ENCODE results near the gene CELSR1. TPM values are rescaled to one million over a fixed set of nuclear protein-coding genes. Genes with fewer than 3 reads are reported as not detected.

CELSR1 gene
- total and polyA plus RNA-seq, 2 donors from 2014 or later: 15.7 to 49.9 TPM

DNA sequence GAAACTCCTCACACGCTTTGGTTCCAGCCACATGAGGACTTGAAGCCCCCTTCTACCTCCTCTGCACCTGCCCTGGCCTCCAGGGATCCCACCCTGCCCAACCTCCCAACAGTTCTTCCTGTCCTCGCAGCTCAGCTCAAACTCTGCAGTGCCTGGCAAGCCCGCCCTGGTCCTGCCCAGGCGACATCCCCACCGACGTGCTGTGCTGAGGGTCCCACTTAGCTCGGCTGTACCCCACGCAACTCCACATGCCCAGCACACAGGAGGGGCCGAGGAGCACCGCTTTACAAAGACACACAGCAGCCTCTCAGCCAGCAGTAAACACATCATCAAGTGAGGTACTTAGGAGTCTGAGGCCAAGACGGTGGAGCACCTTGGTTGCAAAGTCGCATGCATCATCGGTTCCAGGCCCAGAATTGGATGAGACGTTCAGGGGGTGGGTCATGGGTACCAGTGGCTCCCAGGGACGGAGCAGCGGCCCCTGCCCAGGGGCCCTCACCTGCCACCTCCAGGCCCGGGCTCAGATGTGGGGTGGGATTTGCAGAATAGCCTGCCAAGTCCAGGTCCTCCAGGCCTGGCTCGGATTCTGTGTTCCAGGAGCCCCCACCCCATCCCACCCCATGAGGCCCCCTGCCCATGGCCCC, 72.6 kb downstream of the CELSR1 start:
- Histone ChIP-seq H3K4me3 (ENCODE audit: low read length in 3 of 3) (no peak overlapping the region), H3K36me3 (ENCODE audit: control insufficient read depth in 2 of 3, insufficient read depth in 3 of 3, low read length in 3 of 3) (peaks cover 0 to 10% (median 3%) of the 10 kb centered on the region in 3 donors), H3K9ac (ENCODE audit: low read length in 3 of 3) (no peak overlapping the region), H3K27me3 (ENCODE audit: control insufficient read depth, insufficient read depth, low read length) (no peaks in the 10 kb centered on the region), H3K27ac (ENCODE audit: low read depth in 2 of 2, low read length in 2 of 2) (no peak overlapping the region), H3K4me1 (ENCODE audit: control insufficient read depth in 2 of 3, insufficient read depth in 2 of 3, low read depth in 1 of 3, low read length in 3 of 3) (peaks cover 0 to 9% (median 6%) of the 10 kb centered on the region in 3 donors), H3K9me3 (ENCODE audit: control insufficient read depth in 2 of 3, insufficient read depth in 1 of 3, low read length in 3 of 3) (no peaks in the 10 kb centered on the region)
- TF ChIP-seq, protein P1, sequence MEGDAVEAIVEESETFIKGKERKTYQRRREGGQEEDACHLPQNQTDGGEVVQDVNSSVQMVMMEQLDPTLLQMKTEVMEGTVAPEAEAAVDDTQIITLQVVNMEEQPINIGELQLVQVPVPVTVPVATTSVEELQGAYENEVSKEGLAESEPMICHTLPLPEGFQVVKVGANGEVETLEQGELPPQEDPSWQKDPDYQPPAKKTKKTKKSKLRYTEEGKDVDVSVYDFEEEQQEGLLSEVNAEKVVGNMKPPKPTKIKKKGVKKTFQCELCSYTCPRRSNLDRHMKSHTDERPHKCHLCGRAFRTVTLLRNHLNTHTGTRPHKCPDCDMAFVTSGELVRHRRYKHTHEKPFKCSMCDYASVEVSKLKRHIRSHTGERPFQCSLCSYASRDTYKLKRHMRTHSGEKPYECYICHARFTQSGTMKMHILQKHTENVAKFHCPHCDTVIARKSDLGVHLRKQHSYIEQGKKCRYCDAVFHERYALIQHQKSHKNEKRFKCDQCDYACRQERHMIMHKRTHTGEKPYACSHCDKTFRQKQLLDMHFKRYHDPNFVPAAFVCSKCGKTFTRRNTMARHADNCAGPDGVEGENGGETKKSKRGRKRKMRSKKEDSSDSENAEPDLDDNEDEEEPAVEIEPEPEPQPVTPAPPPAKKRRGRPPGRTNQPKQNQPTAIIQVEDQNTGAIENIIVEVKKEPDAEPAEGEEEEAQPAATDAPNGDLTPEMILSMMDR (IDR thresholded peaks at IDR 0.05; ENCODE audit: borderline replicate concordance, extremely low read depth, insufficient read depth): no peak
- FAIRE-seq: no peak
- peak in 1 of 5 donors; percentile 61 for DNase-seq
- intact Hi-C loops (cut with DNase I): no loop called here

GRCh38 chr22:46464296-46464695, 73.1 kb downstream of the CELSR1 start:
- H3K27ac ChIP-seq (ENCODE audit: low read depth in 2 of 2, low read length in 2 of 2): no peak overlapping the region
- TF ChIP-seq, protein P1 (IDR thresholded peaks at IDR 0.05; ENCODE audit: borderline replicate concordance, extremely low read depth, insufficient read depth): no peak

GRCh38 chr22:46463435-46464227, 73.8 kb downstream of the CELSR1 start:
- peak in 1 of 5 donors; percentile 69 for DNase-seq
- FAIRE-seq: no peak
- TF ChIP-seq, protein P1 (IDR thresholded peaks at IDR 0.05; ENCODE audit: borderline replicate concordance, extremely low read depth, insufficient read depth): no peak

More at GRCh38 chr22:46464296-46464695, 73.1 kb downstream of the CELSR1 start:
- no peak overlapping the region for H3K9ac ChIP-seq (ENCODE audit: low read length in 3 of 3)
- intact Hi-C loops (cut with DNase I): no loop called here
- H3K9me3 ChIP-seq (ENCODE audit: control insufficient read depth in 2 of 3, insufficient read depth in 1 of 3, low read length in 3 of 3): no peaks in the 10 kb centered on the region
- no peaks in the 10 kb centered on the region for H3K27me3 ChIP-seq (ENCODE audit: control insufficient read depth, insufficient read depth, low read length)
- peaks cover 0 to 10% (median 3%) of the 10 kb centered on the region in 3 donors for H3K36me3 ChIP-seq (ENCODE audit: control insufficient read depth in 2 of 3, insufficient read depth in 3 of 3, low read length in 3 of 3)
- no peak overlapping the region for H3K4me3 ChIP-seq (ENCODE audit: low read length in 3 of 3)
- DNase-seq (peak in 1 of 5 donors; percentile 54), FAIRE-seq (no peak)
- peaks cover 0 to 9% (median 6%) of the 10 kb centered on the region in 3 donors for H3K4me1 ChIP-seq (ENCODE audit: control insufficient read depth in 2 of 3, insufficient read depth in 2 of 3, low read depth in 1 of 3, low read length in 3 of 3)

More at GRCh38 chr22:46463435-46464227, 73.8 kb downstream of the CELSR1 start:
- Histone ChIP-seq H3K27me3 (ENCODE audit: control insufficient read depth, insufficient read depth, low read length) (no peaks in the 10 kb centered on the region), H3K4me3 (ENCODE audit: low read length in 3 of 3) (no peak overlapping the region), H3K36me3 (ENCODE audit: control insufficient read depth in 2 of 3, insufficient read depth in 3 of 3, low read length in 3 of 3) (peaks cover 0 to 10% (median 3%) of the 10 kb centered on the region in 3 donors), H3K27ac (ENCODE audit: low read depth in 2 of 2, low read length in 2 of 2) (no peak overlapping the region), H3K9me3 (ENCODE audit: control insufficient read depth in 2 of 3, insufficient read depth in 1 of 3, low read length in 3 of 3) (no peaks in the 10 kb centered on the region), H3K4me1 (ENCODE audit: control insufficient read depth in 2 of 3, insufficient read depth in 2 of 3, low read depth in 1 of 3, low read length in 3 of 3) (peaks cover 0 to 9% (median 6%) of the 10 kb centered on the region in 3 donors), H3K9ac (ENCODE audit: low read length in 3 of 3) (no peak overlapping the region)
- intact Hi-C loops (cut with DNase I): no loop called here

All from kidney (tissue), 14 donors.